DND-41 (cell line): ENCODE measurements around the gene XPO6.

ENCODE experiments used
- ATAC-seq: fragments of 200-7000 bp; cut with Tn5 transposase; 3 replicates; pipeline ENCODE4 v1.9.1; 2021; ENCODE audit warnings: low read depth; ENCODE audit not compliant: insufficient read depth
- DNase-seq: peaks from one replicate; pipeline ENCODE4 v3.0.0-alpha.2; 2020
- H2AFZ ChIP-seq: 2 replicates; pipeline ENCODE4 v1.6.0; 2012; ENCODE audit warnings: low read depth, low read length
- H3K27ac ChIP-seq: 2 replicates; pipeline ENCODE4 v1.5.1; 2012; ENCODE audit warnings: low read length, inconsistent platforms
- H3K27me3 ChIP-seq: fragments of 200-600 bp; sonication (generic); 2 replicates; pipeline ENCODE4 v1.6.0; 2012; ENCODE audit warnings: low read length, mild to moderate bottlenecking, inconsistent platforms; ENCODE audit not compliant: insufficient read depth, poor library complexity
- H3K36me3 ChIP-seq: 2 replicates; pipeline ENCODE4 v1.5.1; 2012; ENCODE audit warnings: low read length, inconsistent platforms; ENCODE audit not compliant: insufficient read depth
- H3K4me1 ChIP-seq: 2 replicates; pipeline ENCODE4 v1.5.1; 2012; ENCODE audit warnings: mild to moderate bottlenecking, low read length; ENCODE audit not compliant: insufficient read depth
- H3K4me2 ChIP-seq: 2 replicates; pipeline ENCODE4 v1.6.0; 2012; ENCODE audit warnings: mild to moderate bottlenecking, moderate library complexity, low read length, inconsistent platforms; ENCODE audit not compliant: insufficient read depth
- H3K4me3 ChIP-seq, 2 experiments: fragments of 200-600 bp in 1 of 2; shearing (Covaris generic) in 1 of 2; 2 replicates each; pipeline ENCODE4 v1.5.1; 2012 to 2016; ENCODE audit warnings: inconsistent platforms in 2 of 2, low read length in 2 of 2, mild to moderate bottlenecking in 2 of 2, low read depth in 1 of 2, moderate library complexity in 1 of 2
- H3K79me2 ChIP-seq: 2 replicates; pipeline ENCODE4 v1.6.0; 2012; ENCODE audit warnings: low read length, inconsistent platforms; ENCODE audit not compliant: insufficient read depth
- H3K9ac ChIP-seq: 2 replicates; pipeline ENCODE4 v1.6.0; 2012; ENCODE audit warnings: low read depth, mild to moderate bottlenecking, inconsistent platforms, low read length, moderate library complexity
- H3K9me3 ChIP-seq: 2 replicates; pipeline ENCODE4 v1.5.1; 2012; ENCODE audit warnings: low read length, moderate library complexity, mild to moderate bottlenecking, inconsistent platforms; ENCODE audit not compliant: insufficient read depth, severe bottlenecking
- H4K20me1 ChIP-seq: 2 replicates; pipeline ENCODE4 v1.6.0; 2012; ENCODE audit warnings: low read length; ENCODE audit not compliant: insufficient read depth
- CTCF ChIP-seq: IDR thresholded peaks from 2 replicates; pipeline ENCODE4 v1.5.1; 2012; ENCODE audit warnings: borderline replicate concordance, low read length, moderate library complexity, mild to moderate bottlenecking; ENCODE audit not compliant: poor library complexity, severe bottlenecking; ENCODE audit errors: extremely low read depth
- EZH2 ChIP-seq: IDR thresholded peaks from 3 replicates; pipeline ENCODE4 v1.6.1; 2012; ENCODE audit warnings: borderline replicate concordance, low read depth, mild to moderate bottlenecking, moderate library complexity, low read length, inconsistent platforms; ENCODE audit not compliant: severe bottlenecking

The XPO6 gene

GRCh38 chr16:28073836-28074235 lies 137.9 kb downstream of the XPO6 start:
- Histone ChIP-seq H3K9me3 (no peaks in the 10 kb centered on the region), H3K27me3 (no peaks in the 10 kb centered on the region), H3K4me2 (no peak overlapping the region), H2AFZ (no peak overlapping the region), H3K4me1 (no peaks in the 10 kb centered on the region), H3K27ac (no peak overlapping the region), H3K4me3 (no peak overlapping the region), H3K9ac (no peak overlapping the region), H4K20me1 (no peaks in the 10 kb centered on the region), H3K36me3 (no peaks in the 10 kb centered on the region), H3K79me2 (no peaks in the 10 kb centered on the region)
- DNase-seq (no peak), ATAC-seq (no peak)
- TF ChIP-seq EZH2 (no peak), CTCF (no peak)

GRCh38 chr16:28072087-28072486 lies 139.7 kb downstream of the XPO6 start:
- ATAC-seq (no peak), DNase-seq (no peak)
- TF ChIP-seq EZH2 (no peak), CTCF (no peak)
- Histone ChIP-seq H2AFZ (no peak overlapping the region), H3K4me2 (no peak overlapping the region), H3K4me3 (no peak overlapping the region), H3K9me3 (no peaks in the 10 kb centered on the region), H3K4me1 (no peaks in the 10 kb centered on the region), H3K79me2 (no peaks in the 10 kb centered on the region), H3K27me3 (no peaks in the 10 kb centered on the region), H3K9ac (no peak overlapping the region), H3K36me3 (no peaks in the 10 kb centered on the region), H4K20me1 (no peaks in the 10 kb centered on the region), H3K27ac (no peak overlapping the region)

GRCh38 chr16:28069971-28070794 lies 141.6 kb downstream of the XPO6 start:
- H3K27me3 ChIP-seq = no peaks in the 10 kb centered on the region
- H3K9ac ChIP-seq = no peak overlapping the region
- no peaks in the 10 kb centered on the region for H3K4me1 ChIP-seq
- DNase-seq (no peak), ATAC-seq (peak; percentile 33; the same call in 1 of the 3 replicates)
- no peak overlapping the region for H3K4me2 ChIP-seq
- H3K27ac ChIP-seq = no peak overlapping the region
- no peak overlapping the region for H2AFZ ChIP-seq
- no peaks in the 10 kb centered on the region for H3K36me3 ChIP-seq
- no peak overlapping the region for H3K4me3 ChIP-seq
- no peaks in the 10 kb centered on the region for H4K20me1 ChIP-seq
- TF ChIP-seq EZH2 = no peak
- no peak for TF ChIP-seq CTCF
- no peaks in the 10 kb centered on the region for H3K9me3 ChIP-seq
- no peaks in the 10 kb centered on the region for H3K79me2 ChIP-seq
